GM18907 (cell line): Measurements from ENCODE around the gene ZNF521.
"Not testable (repeated sequence)": the region's sequence is repeated elsewhere in the genome, so short reads cannot be mapped to it uniquely, and the experiment has no call there.

Source experiments
- ATAC-seq: cut with Tn5 transposase; IDR thresholded peaks from one replicate; pipeline ENCODE4 v1.9.1; 2021; ENCODE audit warnings: mild to moderate bottlenecking, moderate library complexity; ENCODE audit not compliant: unreplicated experiment

Gene ZNF521

GRCh38 chr18:25044694-25045093, 307.3 kb downstream of the ZNF521 start:
- no peak for ATAC-seq

- ATAC-seq: no peak
Measured at GRCh38 chr18:25043104-25043503, 308.9 kb downstream of the ZNF521 start.

GRCh38 chr18:25042641-25043051, 309.3 kb downstream of the ZNF521 start:
- no peak for ATAC-seq

GRCh38 chr18:25039781-25040180, 312.2 kb downstream of the ZNF521 start:
- ATAC-seq: no peak

GRCh38 chr18:25038261-25038660, 313.7 kb downstream of the ZNF521 start:
- no peak for ATAC-seq

GRCh38 chr18:25033747-25034471, 318.1 kb downstream of the ZNF521 start:
- no peak for ATAC-seq

GRCh38 chr18:25033175-25033574, 318.8 kb downstream of the ZNF521 start:
- ATAC-seq: not testable (repeated sequence)

- ATAC-seq: no peak
Measured at GRCh38 chr18:25029802-25030201, 322.2 kb downstream of the ZNF521 start.

- no peak for ATAC-seq
Measured at GRCh38 chr18:25019931-25020330, 332.0 kb downstream of the ZNF521 start.

GRCh38 chr18:25019086-25019860, 332.7 kb downstream of the ZNF521 start:
- no peak for ATAC-seq

GRCh38 chr18:25016666-25017065, 335.3 kb downstream of the ZNF521 start:
- ATAC-seq: no peak

- ATAC-seq: no peak
Measured at GRCh38 chr18:25016181-25016580, 335.8 kb downstream of the ZNF521 start.
